Jurkat, Clone E6-1 (cell line): Measurements from ENCODE around the gene PNPLA8. TPM values are rescaled to one million over a fixed set of nuclear protein-coding genes. Genes with fewer than 3 reads are reported as not detected.
"Not testable (repeated sequence)": the region's sequence is repeated elsewhere in the genome, so short reads cannot be mapped to it uniquely, and the experiment has no call there.

Experiments used
- DNase-seq: peaks from one replicate; pipeline ENCODE4 v3.0.0-alpha.2; 2011; ENCODE audit warnings: low read depth, low spot score
- H3K4me3 ChIP-seq: 2 replicates; pipeline ENCODE4 v1.5.1; 2011; ENCODE audit warnings: mild to moderate bottlenecking, low read length, control low read depth, moderate library complexity
- polyA plus RNA-seq: library from polyadenylated mRNA; unstranded; fragments of >200 nt; gene quantifications from one replicate; pipeline ENCODE4 v1.2.1, GENCODE V29; 2012; ENCODE audit warnings: missing spikeins; ENCODE audit not compliant: insufficient read length, insufficient read depth

The PNPLA8 gene
- polyA plus RNA-seq: 21.0 TPM

DNA sequence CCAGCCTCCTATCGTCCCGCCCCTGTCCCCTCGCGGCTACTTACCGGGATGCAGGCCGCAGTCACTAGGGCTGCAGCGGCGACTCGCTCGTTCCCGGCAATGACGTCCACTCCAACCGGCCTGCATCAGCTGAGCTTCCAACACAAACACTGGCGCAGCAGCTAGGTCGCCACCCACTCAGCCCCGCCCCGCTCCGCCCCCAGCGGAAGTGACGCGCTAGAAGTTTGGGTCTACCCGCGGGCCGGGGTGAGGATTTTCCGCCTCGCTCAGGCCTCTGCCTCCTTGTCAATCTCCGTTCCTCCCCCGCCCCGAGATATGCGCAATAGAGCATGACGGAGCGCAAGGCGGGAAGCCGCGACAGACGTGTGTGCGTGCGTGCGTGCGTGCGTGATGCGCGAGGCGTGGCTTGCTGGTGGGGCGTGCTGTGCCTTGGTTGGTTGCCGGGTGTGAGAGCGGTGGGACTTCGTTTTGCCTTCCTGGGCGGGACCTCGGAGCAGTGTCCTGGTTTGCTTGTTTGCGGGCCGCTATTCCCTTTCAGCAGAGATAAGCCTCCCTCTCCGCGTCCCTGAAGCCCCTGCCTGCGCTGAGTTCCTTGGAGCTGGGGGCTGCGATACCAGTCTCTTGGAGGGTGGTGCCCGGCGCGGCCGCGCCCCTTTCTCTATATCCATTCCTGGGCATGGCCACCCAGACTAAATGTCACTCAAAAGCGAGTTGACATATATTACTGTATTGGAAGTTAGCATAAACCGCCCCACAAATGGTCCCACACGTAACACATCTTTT, at the start of gene PNPLA8:
PNPLA8 (minus strand) TSS at position 151 of the 783 bp plus-strand sequence. CDS start 10,644 bp downstream, outside the sequence.
- peak within 1 kb of the TSS; percentile 90 for H3K4me3 ChIP-seq
- DNase-seq: peak; percentile 97

DNA sequence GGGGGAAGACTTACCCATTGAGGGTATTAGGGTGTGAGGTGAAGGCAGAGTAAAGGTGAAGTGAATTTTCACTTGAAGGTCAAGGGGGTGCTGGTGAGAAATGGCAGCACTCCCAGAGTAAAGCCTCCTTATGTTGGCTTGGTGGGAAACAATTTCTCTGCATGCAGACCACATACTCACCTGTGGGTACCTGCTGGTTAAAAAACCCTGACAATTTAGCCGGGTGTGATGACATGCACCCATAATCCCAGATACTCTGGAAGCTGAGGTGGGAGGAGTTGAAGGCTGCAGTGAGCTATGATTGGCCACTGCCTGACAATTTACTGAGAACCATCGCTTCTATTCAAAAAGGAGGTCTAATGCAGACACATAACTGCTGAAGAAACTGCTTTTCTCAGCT, 49.2 kb upstream of the PNPLA8 start:
- no peak for DNase-seq
- no peak overlapping the region for H3K4me3 ChIP-seq

DNA sequence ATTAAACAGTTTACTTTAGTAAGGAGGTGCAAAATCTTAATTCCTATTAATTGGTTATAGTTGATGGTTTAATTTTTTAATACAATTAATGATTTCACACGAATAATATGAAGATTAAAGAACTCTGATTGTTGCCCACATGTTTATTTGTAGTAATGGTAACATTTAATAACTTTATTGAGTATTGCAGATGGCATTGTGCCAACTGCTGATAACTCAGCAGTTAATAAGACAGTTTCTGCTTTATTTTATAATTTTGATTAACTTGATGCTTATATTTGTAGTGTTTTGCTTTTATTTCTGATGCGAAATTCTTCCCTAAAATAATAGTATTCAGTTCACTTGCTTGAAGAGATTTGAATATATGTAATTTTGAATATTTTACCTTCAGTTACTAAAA, 46.5 kb upstream of the PNPLA8 start:
- no peak for DNase-seq
- H3K4me3 ChIP-seq: no peak overlapping the region

DNA sequence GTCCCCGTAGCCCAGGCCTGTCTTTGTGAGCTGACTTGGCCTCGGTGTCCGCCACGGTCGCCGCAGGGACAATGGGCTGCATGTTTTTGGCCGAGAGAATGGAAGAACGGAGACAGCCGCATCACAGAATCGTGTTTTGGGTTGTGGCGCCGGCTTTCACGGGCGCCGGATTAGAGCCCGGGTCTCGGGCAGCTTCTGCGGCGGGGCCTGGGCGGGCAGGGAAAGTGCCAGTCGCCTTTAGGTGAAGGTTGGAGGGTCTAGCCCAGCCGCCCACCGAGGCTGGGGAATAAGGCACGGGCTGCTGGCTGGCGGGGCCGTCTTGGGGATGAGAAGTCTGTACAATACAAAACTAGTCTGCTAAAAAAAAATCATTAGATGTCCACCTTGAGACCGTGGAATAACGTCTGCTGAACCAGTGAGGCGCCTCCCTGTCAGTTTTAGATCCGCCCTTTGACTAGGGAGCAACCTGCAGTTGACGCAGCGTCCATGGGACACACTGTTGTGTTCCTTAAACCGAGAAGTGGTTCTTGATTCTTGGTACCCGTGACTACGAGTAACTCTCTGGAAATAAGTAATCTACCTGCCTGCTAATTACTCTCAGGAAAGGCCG, 44.3 kb upstream of the PNPLA8 start:
- H3K4me3 ChIP-seq: peak overlapping the region; percentile 91
- peak; percentile 16 for DNase-seq

- H3K4me3 ChIP-seq: peak within 1 kb of the TSS; percentile 91
- DNase-seq: peak; percentile 99
Observed at GRCh38 chr7:108569381-108570145, 43.6 kb upstream of the PNPLA8 start, which contains the start of the genes DNAJB9 and THAP5. DNAJB9 (plus strand) TSS chr7:108569874; CDS start chr7:108571727, 1,853 bp downstream. THAP5 (minus strand) TSS chr7:108569706; CDS start chr7:108569569, 137 bp downstream.

GRCh38 chr7:108568801-108569380, 43.0 kb upstream of the PNPLA8 start:
- peak overlapping the region; percentile 91 for H3K4me3 ChIP-seq
- peak; percentile 68 for DNase-seq

DNA sequence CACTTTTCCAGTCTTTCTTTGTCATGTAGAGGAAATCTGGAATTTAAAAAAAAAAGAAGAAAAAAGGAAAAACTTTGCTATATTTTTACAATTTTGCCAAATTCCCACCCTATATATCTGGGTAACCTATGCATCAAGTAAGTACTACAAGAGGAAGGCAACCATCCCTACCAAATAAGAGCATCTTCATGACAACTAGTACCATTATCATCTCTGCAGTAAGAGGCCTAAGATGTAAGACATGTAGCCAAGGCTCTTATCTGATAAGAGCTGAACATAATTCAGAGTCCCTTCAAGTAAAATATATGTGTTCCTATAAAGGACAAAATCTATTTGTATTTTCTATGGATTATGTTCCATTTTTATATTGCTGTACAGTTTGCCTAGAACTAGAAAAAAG, 40.1 kb upstream of the PNPLA8 start:
- DNase-seq: no peak
- no peak overlapping the region for H3K4me3 ChIP-seq

- no peak overlapping the region for H3K4me3 ChIP-seq
- no peak for DNase-seq
Observed at GRCh38 chr7:108561047-108561619, 35.2 kb upstream of the PNPLA8 start.

GRCh38 chr7:108559253-108559652, 33.3 kb upstream of the PNPLA8 start:
- DNase-seq: no peak
- no peak overlapping the region for H3K4me3 ChIP-seq

DNA sequence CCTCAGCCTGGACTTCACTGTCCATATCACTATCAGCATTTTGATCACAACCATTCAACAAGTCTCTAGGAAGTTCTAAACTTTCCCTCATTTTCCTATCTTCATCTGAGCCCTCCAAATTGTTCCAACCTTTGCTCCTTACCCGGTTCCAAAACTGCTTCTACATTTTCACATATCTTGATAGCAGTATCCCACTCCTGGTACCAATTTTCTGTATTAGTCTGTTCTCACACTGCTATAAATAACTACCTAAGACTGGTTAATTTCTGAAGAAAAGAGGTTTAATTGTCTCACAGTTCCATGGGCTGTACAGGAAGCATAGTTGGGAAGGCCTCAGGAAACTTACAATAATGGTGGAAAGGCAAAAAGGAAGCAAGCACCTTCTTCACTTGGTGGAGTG, 31.7 kb upstream of the PNPLA8 start:
- DNase-seq: no peak
- H3K4me3 ChIP-seq: no peak overlapping the region

- no peak for DNase-seq
Observed at GRCh38 chr7:108557191-108557590, 31.3 kb upstream of the PNPLA8 start.

GRCh38 chr7:108556665-108557064, 30.7 kb upstream of the PNPLA8 start:
- not testable (repeated sequence) for DNase-seq, H3K4me3 ChIP-seq

More at GRCh38 chr7:108557191-108557590, 31.3 kb upstream of the PNPLA8 start:
- no peak overlapping the region for H3K4me3 ChIP-seq

GRCh38 chr7:108548141-108548896, 22.4 kb upstream of the PNPLA8 start:
- DNase-seq, H3K4me3 ChIP-seq: not testable (repeated sequence)

DNA sequence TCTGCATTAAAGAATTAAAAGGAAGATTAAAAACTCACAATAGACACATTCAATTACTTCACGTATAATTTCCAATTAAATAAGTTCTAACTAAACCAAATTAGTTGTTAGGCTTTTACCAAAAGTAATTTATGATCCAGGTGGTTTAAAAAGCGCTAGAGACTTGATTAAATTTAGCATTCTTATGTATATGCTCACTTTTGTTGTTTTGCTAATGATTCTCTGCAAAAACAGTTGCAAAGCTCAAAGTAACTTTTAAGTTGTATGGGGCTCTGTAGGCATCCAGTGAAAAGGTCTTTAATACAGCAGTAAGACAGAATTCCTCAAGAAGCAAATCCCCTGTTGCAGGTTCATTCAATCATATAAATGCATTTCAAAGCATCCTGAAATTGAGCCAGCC, 15.5 kb upstream of the PNPLA8 start:
- H3K4me3 ChIP-seq: no peak overlapping the region
- DNase-seq: no peak

DNA sequence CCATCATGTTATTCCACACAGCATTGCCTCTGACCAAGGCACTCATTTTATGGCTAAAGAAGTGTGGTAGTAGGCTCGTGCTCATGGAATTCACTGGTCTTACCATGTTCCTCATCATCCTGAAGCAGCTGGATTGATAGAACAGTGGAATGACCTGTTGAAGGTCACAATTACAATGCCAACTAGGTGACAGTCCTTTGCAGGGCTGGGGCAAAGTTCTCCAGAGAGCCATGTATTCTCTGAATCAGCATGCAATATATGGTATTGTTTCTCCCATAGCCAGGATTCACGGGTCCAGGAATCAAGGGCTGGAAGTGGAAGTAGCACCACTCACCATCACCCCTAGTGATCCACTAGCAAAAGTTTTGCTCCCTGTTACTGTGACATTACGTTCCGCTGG, 12.8 kb upstream of the PNPLA8 start:
- not testable (repeated sequence) for DNase-seq, H3K4me3 ChIP-seq

GRCh38 chr7:108538236-108538635, 12.3 kb upstream of the PNPLA8 start:
- H3K4me3 ChIP-seq, DNase-seq: not testable (repeated sequence)

DNA sequence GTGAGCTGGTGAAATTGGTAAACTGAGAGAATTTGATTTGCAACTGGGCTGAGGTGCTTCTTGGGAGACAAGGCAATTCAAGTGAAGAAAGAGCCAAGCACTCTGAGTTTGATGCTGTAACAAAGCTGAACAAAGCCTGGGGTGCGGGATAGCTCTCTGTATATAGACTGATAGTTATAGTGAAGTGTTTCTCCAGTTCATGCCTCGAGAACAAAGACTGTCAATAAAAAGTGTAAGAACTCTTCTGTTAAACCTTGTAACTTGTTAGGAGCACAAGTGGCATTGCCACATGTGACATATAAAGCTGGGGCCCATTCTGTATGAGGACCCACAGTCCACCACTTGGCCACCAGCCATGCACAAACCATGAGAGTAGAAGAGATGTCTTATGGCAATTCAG, 11.3 kb upstream of the PNPLA8 start:
- no peak overlapping the region for H3K4me3 ChIP-seq
- DNase-seq: no peak

DNA sequence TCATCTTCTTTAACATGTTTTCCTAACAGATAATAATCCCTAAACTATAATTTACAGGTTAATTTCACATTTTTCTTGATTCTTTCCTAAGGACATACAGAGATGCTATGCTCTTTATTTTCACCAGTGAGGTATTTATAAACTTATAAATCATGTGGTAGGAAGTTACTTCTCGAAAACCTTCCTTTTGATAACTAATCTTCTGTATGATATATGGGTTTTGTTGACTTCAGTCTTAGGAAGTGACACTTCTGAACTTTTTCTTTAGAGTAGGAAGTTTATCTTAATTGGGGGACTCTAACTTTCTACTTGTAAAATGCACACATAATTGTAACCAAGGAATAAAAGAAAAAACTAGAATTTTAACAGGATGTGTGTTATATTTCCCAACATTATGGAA, 9.8 kb upstream of the PNPLA8 start:
- DNase-seq: no peak
- H3K4me3 ChIP-seq: no peak overlapping the region
